ENCODE measurements around the gene RIIAD1.

The RIIAD1 gene

DNA sequence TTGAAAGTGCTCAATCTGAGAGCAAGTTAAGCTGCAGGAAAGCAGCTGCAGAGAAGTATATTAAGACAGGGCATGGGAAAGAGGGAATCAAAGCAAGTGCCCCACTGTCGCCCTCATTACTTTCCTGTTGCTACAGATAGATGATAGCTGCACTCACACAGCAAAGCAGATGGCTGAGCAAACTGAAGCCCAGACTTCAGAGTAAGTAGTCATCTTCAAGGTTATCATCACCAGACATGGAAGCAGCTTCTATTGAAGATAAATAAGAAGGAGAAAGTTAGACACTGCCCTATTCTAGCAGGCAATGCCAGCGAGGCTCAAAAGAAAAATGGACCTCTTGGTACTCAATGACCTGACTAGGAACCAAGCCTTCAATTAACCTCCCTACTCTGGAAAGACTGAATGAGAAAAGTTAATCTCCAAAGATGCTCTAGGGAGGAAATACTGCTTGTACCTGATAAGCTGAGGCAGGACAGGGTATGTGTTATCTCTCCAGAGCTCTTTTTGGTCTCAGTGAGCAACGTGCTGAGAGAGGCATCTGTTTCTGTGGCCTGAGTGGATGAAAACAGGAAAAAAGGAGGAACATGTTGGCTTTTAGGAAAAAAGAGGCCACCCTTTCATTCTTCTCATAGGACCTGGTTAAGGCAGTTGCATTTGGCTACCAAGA, 53.1 kb downstream of the RIIAD1 start:
- TF ChIP-seq, protein P1, sequence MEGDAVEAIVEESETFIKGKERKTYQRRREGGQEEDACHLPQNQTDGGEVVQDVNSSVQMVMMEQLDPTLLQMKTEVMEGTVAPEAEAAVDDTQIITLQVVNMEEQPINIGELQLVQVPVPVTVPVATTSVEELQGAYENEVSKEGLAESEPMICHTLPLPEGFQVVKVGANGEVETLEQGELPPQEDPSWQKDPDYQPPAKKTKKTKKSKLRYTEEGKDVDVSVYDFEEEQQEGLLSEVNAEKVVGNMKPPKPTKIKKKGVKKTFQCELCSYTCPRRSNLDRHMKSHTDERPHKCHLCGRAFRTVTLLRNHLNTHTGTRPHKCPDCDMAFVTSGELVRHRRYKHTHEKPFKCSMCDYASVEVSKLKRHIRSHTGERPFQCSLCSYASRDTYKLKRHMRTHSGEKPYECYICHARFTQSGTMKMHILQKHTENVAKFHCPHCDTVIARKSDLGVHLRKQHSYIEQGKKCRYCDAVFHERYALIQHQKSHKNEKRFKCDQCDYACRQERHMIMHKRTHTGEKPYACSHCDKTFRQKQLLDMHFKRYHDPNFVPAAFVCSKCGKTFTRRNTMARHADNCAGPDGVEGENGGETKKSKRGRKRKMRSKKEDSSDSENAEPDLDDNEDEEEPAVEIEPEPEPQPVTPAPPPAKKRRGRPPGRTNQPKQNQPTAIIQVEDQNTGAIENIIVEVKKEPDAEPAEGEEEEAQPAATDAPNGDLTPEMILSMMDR (IDR thresholded peaks at IDR 0.05; ENCODE audit: low read depth, low read length), result no peak
- DNase-seq (ENCODE audit: low read depth in 2 of 2), result no peak
- H3K4me3 ChIP-seq (replicated peaks in 1 of 2; ENCODE audit: low read depth in 2 of 2, low read length in 2 of 2), result no peak overlapping the region

DNA sequence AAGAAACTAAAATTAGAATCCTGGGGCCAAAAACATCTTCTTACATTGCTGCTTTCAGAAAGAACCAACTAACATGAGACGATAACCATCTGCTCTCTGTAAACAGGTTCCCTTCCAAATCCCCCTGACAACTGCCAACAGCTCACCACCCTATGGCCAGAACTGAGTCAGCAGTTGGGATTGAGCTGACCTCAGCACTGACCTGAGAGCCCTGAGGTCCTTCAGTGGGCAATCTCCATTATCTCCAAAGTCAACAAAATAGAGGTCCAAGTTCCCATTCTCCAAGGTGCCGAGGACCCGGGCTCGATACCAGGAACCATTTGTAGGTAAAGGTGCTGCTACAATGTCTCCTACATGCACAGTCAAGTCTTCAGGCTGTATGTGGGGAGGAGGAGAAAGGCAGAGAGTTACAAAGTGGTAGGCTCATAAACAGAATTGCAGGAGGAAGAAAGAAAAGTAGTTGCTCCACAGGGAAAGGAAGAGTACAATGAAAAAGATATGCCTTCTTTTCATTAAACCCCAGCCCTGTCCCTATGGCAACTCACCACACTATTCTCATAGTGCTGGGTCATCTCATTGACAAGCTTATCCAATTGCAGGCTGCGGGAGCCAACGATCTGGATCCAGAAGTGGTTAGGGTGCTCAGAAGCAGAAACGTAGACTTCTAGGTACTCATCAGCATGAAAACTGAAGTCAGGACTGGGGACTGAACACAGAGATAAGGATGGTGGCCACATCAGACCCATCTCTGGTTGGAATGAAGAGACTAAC, 54.8 kb downstream of the RIIAD1 start:
- no peak for DNase-seq (ENCODE audit: low read depth in 2 of 2)
- H3K4me3 ChIP-seq (replicated peaks in 1 of 2; ENCODE audit: low read depth in 2 of 2, low read length in 2 of 2), result no peak overlapping the region
- TF ChIP-seq, protein P1 (IDR thresholded peaks at IDR 0.05; ENCODE audit: low read depth, low read length), result no peak

DNA sequence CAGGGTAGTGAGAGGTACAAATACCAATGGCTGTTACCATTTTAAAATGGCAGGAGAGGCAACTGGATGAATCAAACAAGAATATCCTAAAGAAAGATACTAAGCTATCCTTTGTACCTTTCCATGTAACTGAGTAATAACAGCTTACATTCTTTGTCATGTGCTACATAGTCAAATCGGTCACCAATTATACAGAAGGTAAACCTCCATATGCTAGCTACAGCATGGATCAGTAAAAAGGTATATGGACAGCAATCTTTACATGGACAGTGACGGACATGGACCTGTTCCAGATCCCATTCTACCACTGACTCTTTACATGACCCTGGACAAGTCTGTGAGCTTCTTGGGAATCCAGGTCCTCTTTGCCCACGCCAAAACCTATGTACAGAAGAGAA, 55.3 kb downstream of the RIIAD1 start:
- no peak overlapping the region for H3K4me3 ChIP-seq (replicated peaks in 1 of 2; ENCODE audit: low read depth in 2 of 2, low read length in 2 of 2)

DNA sequence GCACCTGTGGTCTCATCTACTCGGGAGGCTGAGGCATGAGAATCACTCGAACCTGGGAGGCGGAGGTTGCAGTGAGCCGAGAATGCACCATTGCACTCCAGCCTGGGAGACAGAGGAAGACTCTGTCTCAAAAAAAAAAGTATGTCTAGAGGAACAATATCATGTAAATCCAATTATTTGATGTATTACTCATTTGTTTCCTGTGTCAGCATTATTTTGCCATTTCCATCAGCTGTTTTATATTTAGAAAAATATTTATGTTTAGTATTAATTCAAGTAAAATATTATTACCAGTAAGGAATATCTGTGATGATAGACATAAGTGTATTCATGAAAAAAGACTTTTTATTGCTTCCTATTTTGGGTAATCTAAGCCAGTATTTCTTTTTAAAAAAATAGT, 56.0 kb downstream of the RIIAD1 start:
- no peak for DNase-seq (ENCODE audit: low read depth in 2 of 2)
- no peak overlapping the region for H3K4me3 ChIP-seq (replicated peaks in 1 of 2; ENCODE audit: low read depth in 2 of 2, low read length in 2 of 2)
- TF ChIP-seq, protein P1 (IDR thresholded peaks at IDR 0.05; ENCODE audit: low read depth, low read length), result no peak

More for the DNA sequence above, 55.3 kb downstream of the RIIAD1 start:
- TF ChIP-seq, protein P1 (IDR thresholded peaks at IDR 0.05; ENCODE audit: low read depth, low read length), result no peak
- DNase-seq (ENCODE audit: low read depth in 2 of 2), result no peak

Measured in cardiac fibroblast (primary cell).